Placental epithelial cell (primary cell): ENCODE measurements around the gene TINAGL1. TPM values are rescaled to one million over a fixed set of nuclear protein-coding genes. Genes with fewer than 3 reads are reported as not detected.

Experiments used
- total RNA-seq: library from RNA; depleted of rRNA; stranded (reverse); fragments of >200 nt; gene quantifications from 2 replicates; pipeline ENCODE4 v1.2.3, GENCODE V29; 2012

The TINAGL1 gene
- 13.3 and 119 TPM in 2 replicates for total RNA-seq

GRCh38 chr1:31576201-31576669 is at the start of gene TINAGL1:
Gene TINAGL1 (plus strand): TSS chr1:31576515. CDS start chr1:31577149, 634 bp downstream.

GRCh38 chr1:31617218-31617915 is 41.1 kb downstream of the TINAGL1 start, which contains the start of gene HCRTR1:
Gene HCRTR1 (plus strand): TSS chr1:31617689. CDS start chr1:31619193, 1,504 bp downstream.

Other genes starting within 250 kb of the TINAGL1 start
- 1.5 and 1.6 TPM in 2 replicates for gene FABP3, start 203.4 kb upstream of the TINAGL1 start, total RNA-seq
- gene SERINC2, start 163.3 kb upstream of the TINAGL1 start, total RNA-seq: 12.2 and 54.7 TPM in 2 replicates
- not detected in 2 replicates for gene HCRTR1, start 41.2 kb downstream of the TINAGL1 start, total RNA-seq
- 86.0 and 108 TPM in 2 replicates for gene PEF1, start 68.4 kb downstream of the TINAGL1 start, total RNA-seq
- 26.6 and 99.7 TPM in 2 replicates for gene COL16A1, start 127.5 kb downstream of the TINAGL1 start, total RNA-seq
- 1.8 and 4.3 TPM in 2 replicates for gene ADGRB2, start 187.8 kb downstream of the TINAGL1 start, total RNA-seq
- gene SPOCD1, start 239.5 kb downstream of the TINAGL1 start, total RNA-seq: 0.54 and 0.79 TPM in 2 replicates